Measurements from ENCODE around the gene TSR3. TPM values are rescaled to one million over a fixed set of nuclear protein-coding genes. Genes with fewer than 3 reads are reported as not detected.

Gene TSR3
- total and polyA plus RNA-seq, 12 donors: 41.5 to 83.4 (median 56.0) TPM

- TF ChIP-seq, protein P1, sequence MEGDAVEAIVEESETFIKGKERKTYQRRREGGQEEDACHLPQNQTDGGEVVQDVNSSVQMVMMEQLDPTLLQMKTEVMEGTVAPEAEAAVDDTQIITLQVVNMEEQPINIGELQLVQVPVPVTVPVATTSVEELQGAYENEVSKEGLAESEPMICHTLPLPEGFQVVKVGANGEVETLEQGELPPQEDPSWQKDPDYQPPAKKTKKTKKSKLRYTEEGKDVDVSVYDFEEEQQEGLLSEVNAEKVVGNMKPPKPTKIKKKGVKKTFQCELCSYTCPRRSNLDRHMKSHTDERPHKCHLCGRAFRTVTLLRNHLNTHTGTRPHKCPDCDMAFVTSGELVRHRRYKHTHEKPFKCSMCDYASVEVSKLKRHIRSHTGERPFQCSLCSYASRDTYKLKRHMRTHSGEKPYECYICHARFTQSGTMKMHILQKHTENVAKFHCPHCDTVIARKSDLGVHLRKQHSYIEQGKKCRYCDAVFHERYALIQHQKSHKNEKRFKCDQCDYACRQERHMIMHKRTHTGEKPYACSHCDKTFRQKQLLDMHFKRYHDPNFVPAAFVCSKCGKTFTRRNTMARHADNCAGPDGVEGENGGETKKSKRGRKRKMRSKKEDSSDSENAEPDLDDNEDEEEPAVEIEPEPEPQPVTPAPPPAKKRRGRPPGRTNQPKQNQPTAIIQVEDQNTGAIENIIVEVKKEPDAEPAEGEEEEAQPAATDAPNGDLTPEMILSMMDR (IDR thresholded peaks at IDR 0.05): no peak
- DNase-seq (no peak), ATAC-seq (no peak)
- H3K36me3 ChIP-seq: peaks cover 0 to 55% (median 20%) of the 10 kb centered on the region in 9 donors
- 65 to 71% methylated on average over 17 of the region's 17 CpGs for WGBS, 2 donors
- peak overlapping the region in 5 of 10 donors; percentile 21 to 55 (median 33) for H3K27ac ChIP-seq
- H3K4me3 ChIP-seq: no peak overlapping the region
- peaks cover 0 to 6% (median 0%) of the 10 kb centered on the region in 11 donors for H3K9me3 ChIP-seq
- H3K27me3 ChIP-seq: peaks cover 0 to 14% (median 1%) of the 10 kb centered on the region in 7 donors
- H3K4me1 ChIP-seq: peaks cover 0 to 20% (median 5%) of the 10 kb centered on the region in 9 donors
- intact Hi-C loops (cut with DNase I): no loop called here
These were observed 25.3 kb downstream of the TSR3 start for GRCh38 chr16:1326391-1326790.

GRCh38 chr16:1325673-1326371 lies 25.9 kb downstream of the TSR3 start:
- peaks cover 0 to 6% (median 0%) of the 10 kb centered on the region in 11 donors for H3K9me3 ChIP-seq
- DNase-seq (no peak), ATAC-seq (peak in 6 of 8 donors; percentile 8 to 48 (median 28))
- H3K36me3 ChIP-seq: peaks cover 0 to 61% (median 24%) of the 10 kb centered on the region in 9 donors
- peak overlapping the region in 5 of 10 donors; percentile 21 to 55 (median 33) for H3K27ac ChIP-seq
- H3K27me3 ChIP-seq: peaks cover 0 to 9% (median 0%) of the 10 kb centered on the region in 7 donors
- H3K4me3 ChIP-seq: no peak overlapping the region
- WGBS, 2 donors: 54 to 56% methylated on average over 20 of the region's 20 CpGs
- TF ChIP-seq, protein P1 (IDR thresholded peaks at IDR 0.05): no peak
- intact Hi-C loops (cut with DNase I): no loop called here
- H3K4me1 ChIP-seq: peaks cover 0 to 16% (median 0%) of the 10 kb centered on the region in 9 donors

- 89% methylated on average over 15 of the region's 15 CpGs for WGBS, 2 donors
- intact Hi-C loops (cut with DNase I): no loop called here
- DNase-seq (no peak), ATAC-seq (no peak)
- H3K27ac ChIP-seq: peak overlapping the region in 2 of 10 donors; percentile 21 to 52
- H3K27me3 ChIP-seq: peaks cover 0 to 3% (median 0%) of the 10 kb centered on the region in 7 donors
- TF ChIP-seq, protein P1 (IDR thresholded peaks at IDR 0.05): no peak
- H3K36me3 ChIP-seq: peaks cover 2 to 67% (median 30%) of the 10 kb centered on the region in 9 donors
- peaks cover 0 to 2% (median 0%) of the 10 kb centered on the region in 11 donors for H3K9me3 ChIP-seq
- no peak overlapping the region for H3K4me3 ChIP-seq
- H3K4me1 ChIP-seq: peaks cover 0 to 16% (median 0%) of the 10 kb centered on the region in 9 donors
These were observed 26.4 kb downstream of the TSR3 start for GRCh38 chr16:1325261-1325660.

DNA sequence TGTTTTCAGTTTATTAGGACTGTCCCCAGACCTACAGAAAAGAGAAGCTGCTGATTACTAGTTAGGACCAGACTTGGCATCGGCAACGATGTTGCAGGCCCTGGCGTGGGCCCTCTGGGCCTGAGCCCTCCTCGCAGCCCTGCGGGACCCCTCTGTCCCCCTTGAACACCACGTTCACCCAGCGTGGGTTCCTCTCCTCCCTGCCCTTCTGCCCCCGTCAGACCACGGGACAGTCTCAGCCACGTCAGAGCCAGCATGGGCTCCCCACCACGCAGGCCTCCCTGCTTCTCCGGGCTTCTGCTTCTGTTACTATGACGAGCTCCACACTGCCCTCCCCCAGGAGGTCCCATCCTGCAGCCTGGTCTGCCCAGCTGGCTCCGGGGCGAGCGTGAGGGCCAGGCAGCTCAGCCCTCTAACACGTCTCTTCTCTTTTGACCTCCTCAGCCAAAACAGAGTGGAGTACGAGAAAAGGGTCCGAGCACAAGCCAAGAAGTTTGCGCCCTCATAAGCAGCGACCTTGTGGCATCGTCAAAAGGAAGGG lies 27.3 kb downstream of the TSR3 start:
- TF ChIP-seq, protein P1 (IDR thresholded peaks at IDR 0.05): no peak
- intact Hi-C loops (cut with DNase I): no loop called here
- Histone ChIP-seq H3K9me3 (no peaks in the 10 kb centered on the region), H3K27me3 (no peaks in the 10 kb centered on the region), H3K27ac (no peak overlapping the region), H3K4me1 (peaks cover 0 to 16% (median 0%) of the 10 kb centered on the region in 9 donors), H3K4me3 (no peak overlapping the region), H3K36me3 (peaks cover 5 to 76% (median 39%) of the 10 kb centered on the region in 9 donors)
- ATAC-seq: no peak
- 83 to 84% methylated on average over 22 of the region's 22 CpGs for WGBS, 2 donors
- DNase-seq: no peak

Data from heart right ventricle (tissue), 16 donors.